Measurements from ENCODE around the gene DBT.
"Not testable (repeated sequence)": the region's sequence is repeated elsewhere in the genome, so short reads cannot be mapped to it uniquely, and the experiment has no call there.

DNA sequence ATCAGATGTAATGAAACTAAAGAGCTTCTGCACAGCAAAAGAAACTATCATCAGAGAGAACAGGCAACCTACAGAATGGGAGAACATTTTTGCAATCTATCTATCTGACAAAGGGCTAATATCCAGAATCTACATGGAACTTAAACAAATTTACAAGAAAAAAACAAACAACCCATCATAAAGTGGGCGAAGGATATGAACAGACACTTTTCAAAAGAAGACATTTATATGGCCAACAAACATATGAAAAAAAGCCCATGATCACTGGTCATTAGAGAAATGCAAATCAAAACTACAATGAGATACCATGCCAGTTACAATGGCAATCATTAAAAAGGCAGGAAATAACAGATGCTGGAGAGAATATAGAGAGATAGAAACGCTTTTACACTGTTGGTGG lies 44.5 kb downstream of the DBT start:
- not testable (repeated sequence) for TF ChIP-seq POLR2A (IDR thresholded peaks at IDR 0.05); EP300 (IDR thresholded peaks at IDR 0.05; ENCODE audit: low read depth); POLR2AphosphoS5 (IDR thresholded peaks at IDR 0.05)
- TF ChIP-seq, protein P1, sequence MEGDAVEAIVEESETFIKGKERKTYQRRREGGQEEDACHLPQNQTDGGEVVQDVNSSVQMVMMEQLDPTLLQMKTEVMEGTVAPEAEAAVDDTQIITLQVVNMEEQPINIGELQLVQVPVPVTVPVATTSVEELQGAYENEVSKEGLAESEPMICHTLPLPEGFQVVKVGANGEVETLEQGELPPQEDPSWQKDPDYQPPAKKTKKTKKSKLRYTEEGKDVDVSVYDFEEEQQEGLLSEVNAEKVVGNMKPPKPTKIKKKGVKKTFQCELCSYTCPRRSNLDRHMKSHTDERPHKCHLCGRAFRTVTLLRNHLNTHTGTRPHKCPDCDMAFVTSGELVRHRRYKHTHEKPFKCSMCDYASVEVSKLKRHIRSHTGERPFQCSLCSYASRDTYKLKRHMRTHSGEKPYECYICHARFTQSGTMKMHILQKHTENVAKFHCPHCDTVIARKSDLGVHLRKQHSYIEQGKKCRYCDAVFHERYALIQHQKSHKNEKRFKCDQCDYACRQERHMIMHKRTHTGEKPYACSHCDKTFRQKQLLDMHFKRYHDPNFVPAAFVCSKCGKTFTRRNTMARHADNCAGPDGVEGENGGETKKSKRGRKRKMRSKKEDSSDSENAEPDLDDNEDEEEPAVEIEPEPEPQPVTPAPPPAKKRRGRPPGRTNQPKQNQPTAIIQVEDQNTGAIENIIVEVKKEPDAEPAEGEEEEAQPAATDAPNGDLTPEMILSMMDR (IDR thresholded peaks at IDR 0.05) = not testable (repeated sequence)
